ENCODE data around the gene C2orf92. TPM values are rescaled to one million over a fixed set of nuclear protein-coding genes. Genes with fewer than 3 reads are reported as not detected.
"Not testable (repeated sequence)": the region's sequence is repeated elsewhere in the genome, so short reads cannot be mapped to it uniquely, and the experiment has no call there.

Gene C2orf92
- total RNA-seq: 0.78 and 3.3 TPM in 2 replicates

DNA sequence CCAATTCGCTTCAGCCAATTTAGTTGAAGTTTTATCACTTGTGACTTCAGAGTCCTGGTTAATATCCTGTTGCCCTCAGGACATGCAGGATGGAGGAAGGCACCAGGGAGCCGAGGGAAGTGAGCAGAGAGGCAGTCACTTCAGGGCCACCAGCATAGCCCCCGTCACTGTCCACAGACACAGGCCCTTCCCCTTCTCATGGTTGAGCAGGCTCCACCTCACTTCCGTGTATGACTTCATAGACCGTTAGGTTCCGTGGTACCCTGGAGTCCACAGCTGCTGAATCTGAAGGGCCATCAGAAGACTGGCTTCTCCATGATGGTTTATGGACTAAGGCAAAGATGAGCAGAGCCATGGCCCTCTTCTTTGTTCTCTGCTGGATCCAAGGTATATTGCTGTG lies at the start of gene C2orf92:
C2orf92 (plus strand) TSS at position 266 of the 400 bp plus-strand sequence; CDS start at position 342, 76 bp downstream.
- no peak for DNase-seq (ENCODE audit: extremely low read depth, low read depth, low spot score)

DNA sequence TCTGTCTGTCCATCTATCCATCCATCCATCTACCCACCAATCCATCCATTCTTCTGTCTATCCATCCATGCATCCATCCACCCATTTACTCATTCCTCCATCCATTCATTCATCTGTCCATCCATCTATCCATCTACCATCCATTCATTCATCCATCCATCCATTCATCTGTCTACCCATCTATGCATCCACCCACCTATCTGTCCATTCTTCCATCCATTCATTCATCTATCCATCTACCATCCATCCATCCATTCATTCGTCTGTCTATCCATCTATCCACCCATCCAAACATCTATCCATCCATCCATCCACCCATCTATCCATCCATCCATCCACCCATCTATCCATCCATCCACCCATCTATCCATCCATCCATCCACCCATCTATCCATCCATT lies 49.0 kb upstream of the C2orf92 start:
- not testable (repeated sequence) for DNase-seq (ENCODE audit: extremely low read depth, low read depth, low spot score)

DNA sequence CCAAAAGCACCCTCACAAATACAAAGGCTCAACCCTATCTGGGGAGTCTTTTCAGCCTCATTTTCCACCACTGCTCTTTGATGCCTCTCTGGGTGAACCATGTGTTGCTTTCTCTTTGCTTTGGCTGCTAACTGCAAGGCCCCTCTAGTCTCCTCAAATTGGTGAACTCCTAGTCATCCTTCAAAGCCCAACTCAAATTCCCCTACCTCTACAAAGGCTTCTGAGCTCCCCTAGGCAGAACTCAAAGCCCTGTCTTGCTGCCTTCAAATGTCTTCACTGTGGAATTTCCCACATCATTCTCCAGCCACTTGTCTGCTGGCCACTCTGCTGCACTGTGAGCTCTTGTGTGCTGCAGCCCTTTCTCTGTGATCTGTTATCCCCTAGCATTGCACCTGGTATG lies 46.5 kb upstream of the C2orf92 start:
- not testable (repeated sequence) for DNase-seq (ENCODE audit: extremely low read depth, low read depth, low spot score)

- DNase-seq (ENCODE audit: extremely low read depth, low read depth, low spot score): not testable (repeated sequence)
These were observed 44.0 kb upstream of the C2orf92 start for GRCh38 chr2:97625354-97626048.

DNA sequence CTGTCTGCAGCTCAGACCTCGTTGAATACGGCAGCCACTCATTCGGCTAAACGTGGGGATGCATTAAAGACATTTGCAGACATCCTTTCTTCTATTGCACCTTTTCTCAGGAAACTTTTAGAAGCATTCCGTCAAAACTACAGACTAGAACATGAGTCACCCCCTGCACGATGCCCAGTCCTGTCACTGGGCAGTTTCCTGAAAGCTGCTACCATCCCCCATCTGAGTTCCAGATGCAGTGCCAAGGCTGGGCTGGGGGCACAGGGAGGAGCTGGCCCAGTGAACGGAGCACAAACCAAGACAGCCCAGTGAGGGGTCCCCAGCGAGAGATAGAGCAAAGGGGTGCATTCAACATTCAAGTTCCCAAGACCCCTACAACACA lies 43.5 kb upstream of the C2orf92 start:
- DNase-seq (ENCODE audit: extremely low read depth, low read depth, low spot score): not testable (repeated sequence)

DNA sequence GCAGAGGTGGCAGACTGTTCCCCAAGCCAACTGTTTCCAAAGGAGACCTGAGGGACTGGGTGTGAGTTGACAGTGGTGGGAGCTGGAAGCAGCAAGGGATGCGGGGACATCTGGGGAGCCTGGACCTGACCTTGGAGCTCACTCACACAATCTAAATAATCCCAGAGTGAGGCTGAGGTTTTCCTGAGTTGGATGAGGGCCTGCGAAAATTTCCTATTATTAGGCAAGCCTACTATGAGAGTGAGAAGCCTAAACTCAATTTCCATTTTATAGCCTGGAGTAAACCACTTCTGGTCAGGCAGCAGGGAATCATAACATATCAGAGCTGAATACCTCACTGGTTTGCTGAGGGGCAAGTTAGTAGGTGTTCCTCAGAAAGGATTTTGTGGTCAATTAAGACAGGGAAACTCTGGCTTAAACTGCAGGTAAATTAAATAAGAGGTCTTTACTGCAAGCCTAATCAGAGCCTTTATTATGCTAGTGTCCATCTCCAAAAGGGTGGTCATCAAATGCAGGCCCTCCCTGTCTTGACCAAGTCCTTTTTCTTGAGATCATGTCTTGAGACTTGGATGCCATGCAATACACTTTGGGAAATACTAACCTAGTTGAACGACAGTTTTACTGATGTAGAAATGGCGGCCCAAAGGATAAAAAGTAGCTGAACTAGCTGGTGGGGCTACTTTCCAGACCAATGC lies 25.3 kb upstream of the C2orf92 start:
- DNase-seq (ENCODE audit: extremely low read depth, low read depth, low spot score): no peak

GRCh38 chr2:97645112-97645694 lies 24.3 kb upstream of the C2orf92 start:
- DNase-seq (ENCODE audit: extremely low read depth, low read depth, low spot score): no peak

GRCh38 chr2:97645695-97646629 lies 23.6 kb upstream of the C2orf92 start, which contains the start of gene COX5B:
Gene COX5B (plus strand): TSS chr2:97646062. CDS start chr2:97646087, 25 bp downstream.
- peak; percentile 75 for DNase-seq (ENCODE audit: extremely low read depth, low read depth, low spot score)

DNA sequence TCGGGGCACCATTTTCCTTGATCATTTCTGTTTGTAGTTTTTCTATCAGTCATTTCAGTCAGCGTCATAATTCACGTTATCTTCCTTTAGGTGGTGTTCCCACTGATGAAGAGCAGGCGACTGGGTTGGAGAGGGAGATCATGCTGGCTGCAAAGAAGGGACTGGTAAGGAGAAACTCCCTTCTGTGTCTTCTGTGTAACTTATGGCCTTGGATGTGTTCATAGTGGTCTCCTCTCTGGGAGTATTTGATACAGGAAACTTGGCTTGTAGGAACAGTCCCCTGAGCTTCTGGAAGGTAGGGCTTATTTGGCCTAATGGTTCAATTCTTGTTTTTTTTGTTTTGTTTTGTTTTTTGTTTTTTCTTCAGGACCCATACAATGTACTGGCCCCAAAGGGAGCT lies 22.5 kb upstream of the C2orf92 start:
- DNase-seq (ENCODE audit: extremely low read depth, low read depth, low spot score): no peak

DNA sequence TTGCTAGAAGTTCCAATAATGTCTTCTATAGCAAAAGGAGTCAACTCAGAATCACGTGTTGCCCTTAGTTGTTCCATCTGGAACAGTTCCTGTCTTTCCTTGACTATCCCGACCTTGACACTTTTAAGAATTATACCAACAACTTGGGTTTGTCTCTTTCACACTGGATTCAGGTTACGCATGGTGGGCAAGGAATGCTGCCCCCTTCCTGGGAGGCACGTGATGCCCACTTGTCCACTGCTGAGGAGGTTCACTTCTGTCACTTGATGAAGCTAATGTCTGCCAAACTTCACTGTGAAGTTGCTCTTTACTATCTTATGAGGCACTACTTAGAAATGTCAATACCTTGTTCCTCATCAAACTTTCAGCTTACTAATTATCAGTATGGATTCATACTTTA lies 18.4 kb upstream of the C2orf92 start:
- no peak for DNase-seq (ENCODE audit: extremely low read depth, low read depth, low spot score)

- no peak for DNase-seq (ENCODE audit: extremely low read depth, low read depth, low spot score)
These were observed 16.0 kb upstream of the C2orf92 start for GRCh38 chr2:97653473-97653872.

- no peak for DNase-seq (ENCODE audit: extremely low read depth, low read depth, low spot score)
These were observed 15.6 kb upstream of the C2orf92 start for GRCh38 chr2:97653874-97654273.

DNA sequence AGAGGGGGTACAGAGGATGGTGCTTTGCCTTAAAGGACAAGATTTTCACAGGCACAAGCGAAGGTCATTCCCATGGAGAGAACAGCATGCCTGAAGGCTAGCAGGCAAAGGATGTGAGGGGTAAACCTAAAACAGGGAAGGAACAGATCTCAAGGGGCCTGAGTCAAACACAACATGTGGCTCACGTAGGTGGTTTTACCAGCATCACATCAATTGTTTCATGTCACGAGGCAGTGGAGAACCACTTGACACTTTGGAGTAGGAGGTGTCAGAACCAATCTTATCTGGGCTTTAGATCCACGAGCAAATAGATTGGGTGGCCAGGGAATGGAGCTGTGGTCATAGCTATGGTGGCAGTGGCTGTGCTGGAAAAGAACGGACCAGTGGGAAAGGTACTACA lies 15.2 kb upstream of the C2orf92 start:
- no peak for DNase-seq (ENCODE audit: extremely low read depth, low read depth, low spot score)

- no peak for DNase-seq (ENCODE audit: extremely low read depth, low read depth, low spot score)
These were observed 14.7 kb upstream of the C2orf92 start for GRCh38 chr2:97654791-97655190.

DNA sequence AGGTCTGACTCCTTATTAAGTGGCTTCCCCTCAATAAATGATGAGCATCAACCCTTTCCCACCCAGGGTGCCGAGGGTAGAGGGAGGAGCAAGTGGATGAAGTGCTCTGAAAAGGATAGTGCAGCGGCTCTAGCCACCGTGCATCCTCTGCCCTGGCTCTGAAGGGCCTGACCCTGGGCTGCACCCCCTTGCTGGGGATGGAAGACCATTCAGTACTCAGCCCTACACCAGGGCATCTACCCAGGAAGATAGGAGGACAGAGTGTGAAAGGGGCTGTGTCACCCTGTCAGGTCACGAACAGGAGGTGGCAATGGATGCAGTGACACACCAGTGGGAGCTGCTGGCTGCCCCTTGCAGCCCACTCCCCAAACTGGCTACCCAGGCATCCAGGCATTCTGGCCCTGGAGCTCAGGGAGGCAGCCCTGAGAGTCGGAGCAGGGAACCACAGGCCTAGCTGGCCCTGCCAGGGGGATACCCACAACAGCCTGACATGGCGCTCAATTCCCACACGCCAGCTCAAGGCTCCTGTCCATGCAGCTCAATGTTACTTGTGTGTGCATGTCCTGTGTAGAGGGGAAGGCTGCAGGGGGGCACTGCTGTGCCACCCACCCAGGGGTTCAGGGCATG lies 13.3 kb upstream of the C2orf92 start:
- no peak for DNase-seq (ENCODE audit: extremely low read depth, low read depth, low spot score)

DNA sequence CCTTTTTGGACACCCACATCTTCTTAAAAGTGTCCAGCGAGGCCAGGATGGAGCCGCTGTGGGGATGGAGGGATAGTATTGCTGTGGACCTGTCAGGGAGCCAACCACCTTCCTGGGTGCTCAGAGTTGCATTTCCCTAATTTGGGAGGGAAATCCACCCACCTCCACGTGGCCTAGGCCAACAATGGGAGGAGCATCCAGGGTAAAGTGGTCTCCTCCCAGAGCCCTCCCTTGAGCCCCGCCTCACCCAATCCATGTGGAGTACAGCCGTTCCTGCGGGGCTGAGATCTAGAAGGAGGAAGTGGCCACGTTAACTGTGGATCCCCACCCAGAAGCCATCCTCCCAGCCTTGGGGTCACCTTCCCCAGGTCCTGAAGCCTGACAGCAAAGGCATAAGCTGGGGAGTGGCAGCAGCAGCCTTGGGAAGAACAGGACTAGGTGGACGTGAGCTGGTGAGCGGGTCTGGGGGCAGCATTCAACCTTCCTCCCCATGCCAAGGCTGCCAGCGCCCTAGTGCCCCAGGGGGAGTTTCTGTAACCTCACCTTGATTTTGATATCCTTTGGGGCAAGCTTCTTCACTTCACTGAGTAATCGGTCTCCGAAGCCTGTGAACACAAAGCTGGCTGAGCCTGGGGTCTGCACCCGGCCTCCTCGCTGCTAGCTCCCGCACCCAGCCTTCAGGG lies 12.5 kb upstream of the C2orf92 start:
- DNase-seq (ENCODE audit: extremely low read depth, low read depth, low spot score): no peak

DNA sequence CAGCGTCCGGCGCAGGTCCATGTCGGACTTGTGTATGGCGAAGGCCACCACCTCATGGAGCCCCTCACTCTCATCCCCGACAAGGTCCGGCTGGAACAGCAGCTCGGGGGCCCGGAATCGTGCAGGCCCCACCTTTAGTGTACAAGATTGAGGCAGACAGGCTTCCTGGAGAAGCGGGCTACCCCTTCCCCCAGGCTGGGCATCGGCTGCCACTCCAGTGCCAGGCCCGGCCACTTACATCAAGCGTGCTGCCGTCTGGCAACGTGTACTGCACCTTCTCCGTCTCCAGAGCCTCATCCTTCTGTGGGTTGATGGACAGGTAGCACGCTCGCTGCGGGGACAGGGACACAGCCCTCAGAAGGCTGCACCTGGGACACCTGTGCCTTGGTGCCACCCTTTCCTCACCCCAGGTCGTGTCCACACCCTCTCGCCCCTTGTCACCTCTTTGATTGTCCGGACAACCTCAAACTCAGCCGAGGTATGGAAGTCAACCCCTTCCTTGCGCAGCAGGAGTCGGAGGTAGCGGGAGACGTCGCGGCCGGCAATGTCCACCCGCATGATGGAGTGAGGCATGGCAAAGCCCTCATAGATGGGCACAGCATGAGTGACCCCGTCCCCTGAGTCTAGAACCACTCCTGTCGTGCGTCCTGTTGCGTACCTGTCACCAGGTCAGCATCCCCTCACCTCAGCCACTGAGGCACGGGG lies 11.4 kb upstream of the C2orf92 start:
- no peak for DNase-seq (ENCODE audit: extremely low read depth, low read depth, low spot score)

DNA sequence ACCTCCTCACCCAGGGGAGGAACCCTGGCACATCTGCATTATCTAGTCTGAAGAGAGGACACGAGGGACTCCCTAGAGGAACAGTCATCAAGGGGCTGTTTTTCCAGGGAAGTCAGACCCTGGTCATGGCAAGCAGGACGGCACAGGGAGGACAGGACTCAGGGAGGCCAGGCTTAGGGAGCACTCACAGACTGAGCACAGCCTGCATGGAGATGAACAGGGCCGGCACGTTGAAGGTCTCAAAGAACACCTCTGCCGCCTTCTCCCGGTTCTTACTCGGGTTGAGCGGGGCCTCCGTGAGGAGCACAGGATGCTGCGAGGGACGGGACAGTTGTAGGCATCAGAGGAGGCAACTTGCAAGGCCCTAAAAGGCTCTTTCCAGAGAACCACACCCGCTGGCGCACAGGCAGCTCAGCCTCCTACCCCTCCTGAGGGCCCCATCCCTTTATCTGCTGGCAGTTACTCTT lies 10.8 kb upstream of the C2orf92 start:
- no peak for DNase-seq (ENCODE audit: extremely low read depth, low read depth, low spot score)
